CD14-positive monocyte (primary cell): Measurements from ENCODE around the gene KIFC3. TPM values are rescaled to one million over a fixed set of nuclear protein-coding genes. Genes with fewer than 3 reads are reported as not detected.

Experiments
- DNase-seq, 3 donors: peaks; one replicate each; pipeline ENCODE4 v3.0.0-alpha.2; 2011 to 2022
- H2AFZ ChIP-seq: 2 replicates; pipeline ENCODE4 v1.6.0; 2012; ENCODE audit warnings: mild to moderate bottlenecking, low read depth, low read length, inconsistent platforms; ENCODE audit not compliant: insufficient read depth, poor library complexity, severe bottlenecking
- H3K27ac ChIP-seq, 2 donors: 1 replicate in 1 of 2; 2 replicates in 1 of 2; pipeline ENCODE4 v1.5.1; 2012 to 2013; ENCODE audit warnings: low read length in 2 of 2, control low read depth in 1 of 2, inconsistent platforms in 1 of 2, low read depth in 1 of 2, mild to moderate bottlenecking in 1 of 2
- H3K27me3 ChIP-seq, 2 donors: one replicate each; pipeline versions ENCODE4 v1.6.0 to v1.6.1; 2011 to 2013; ENCODE audit warnings: low read length in 2 of 2; ENCODE audit not compliant: control insufficient read depth in 2 of 2, insufficient read depth in 2 of 2
- H3K36me3 ChIP-seq, 2 donors: replicated peaks in 1 of 2; 1 replicate in 1 of 2; 2 replicates in 1 of 2; pipeline versions ENCODE4 v1.5.1 to v1.6.1; 2012 to 2013; ENCODE audit warnings: low read length in 2 of 2, control low read depth in 1 of 2, inconsistent platforms in 1 of 2, mild to moderate bottlenecking in 1 of 2; ENCODE audit not compliant: insufficient read depth in 2 of 2, control insufficient read depth in 1 of 2
- H3K4me1 ChIP-seq, 2 donors: 1 replicate in 1 of 2; 2 replicates in 1 of 2; pipeline versions ENCODE4 v1.5.1 to v1.6.1; 2012 to 2013; ENCODE audit warnings: low read length in 2 of 2, control low read depth in 1 of 2, inconsistent platforms in 1 of 2, mild to moderate bottlenecking in 1 of 2, moderate library complexity in 1 of 2; ENCODE audit not compliant: insufficient read depth in 2 of 2, control insufficient read depth in 1 of 2
- H3K4me2 ChIP-seq: replicated peaks from 2 replicates; pipeline ENCODE3; 2012; ENCODE audit warnings: low read length, moderate library complexity, mild to moderate bottlenecking; ENCODE audit not compliant: poor library complexity, severe bottlenecking; ENCODE audit errors: extremely low read depth
- H3K4me3 ChIP-seq, 3 experiments: fragments of 200-600 bp in 1 of 3; sonication (generic) in 1 of 3; replicated peaks in 1 of 3; 1 replicate in 2 of 3; 2 replicates in 1 of 3; pipeline ENCODE4 v1.5.1; 2011 to 2013; ENCODE audit warnings: low read length in 3 of 3, mild to moderate bottlenecking in 3 of 3, control low read depth in 2 of 3, low read depth in 2 of 3, inconsistent platforms in 1 of 3, moderate library complexity in 1 of 3
- H3K79me2 ChIP-seq: 2 replicates; pipeline ENCODE4 v1.6.0; 2012; ENCODE audit warnings: mild to moderate bottlenecking, control low read depth, inconsistent platforms, low read length, moderate library complexity; ENCODE audit not compliant: insufficient read depth
- H3K9ac ChIP-seq: 2 replicates; pipeline ENCODE4 v1.6.0; 2017; ENCODE audit warnings: low read length, mild to moderate bottlenecking; ENCODE audit not compliant: insufficient read depth, poor library complexity, severe bottlenecking
- H3K9me3 ChIP-seq, 2 donors: replicated peaks in 1 of 2; 1 replicate in 1 of 2; 2 replicates in 1 of 2; pipeline versions ENCODE4 v1.5.1 to v1.6.1; 2012 to 2013; ENCODE audit warnings: low read length in 2 of 2, control low read depth in 1 of 2; ENCODE audit not compliant: control insufficient read depth in 1 of 2, insufficient read depth in 1 of 2
- H4K20me1 ChIP-seq: 2 replicates; pipeline ENCODE4 v1.6.0; 2012; ENCODE audit warnings: mild to moderate bottlenecking, low read length, control low read depth, moderate library complexity; ENCODE audit not compliant: insufficient read depth
- H3K27ac Mint-ChIP-seq, 7 donors: one replicate each; pipeline ENCODE4 v1.8.0; 2020; ENCODE audit warnings: mild to moderate bottlenecking in 7 of 7, mixed read lengths in 7 of 7, moderate library complexity in 6 of 7, inconsistent platforms in 2 of 7
- H3K27me3 Mint-ChIP-seq, 3 donors: one replicate each; pipeline ENCODE4 v1.8.0; 2021 to 2022; ENCODE audit warnings: low read depth in 3 of 3, mild to moderate bottlenecking in 3 of 3, mixed read lengths in 3 of 3, moderate library complexity in 3 of 3, inconsistent platforms in 1 of 3
- H3K36me3 Mint-ChIP-seq, 2 donors: one replicate each; pipeline ENCODE4 v1.8.0; 2020; ENCODE audit warnings: mixed read lengths in 2 of 2, inconsistent platforms in 1 of 2, mild to moderate bottlenecking in 1 of 2
- H3K4me1 Mint-ChIP-seq: one replicate; pipeline ENCODE4 v1.8.0; 2020; ENCODE audit warnings: mild to moderate bottlenecking, mixed read lengths
- H3K4me3 Mint-ChIP-seq, 2 donors: one replicate each; pipeline ENCODE4 v1.8.0; 2020; ENCODE audit warnings: mild to moderate bottlenecking in 2 of 2, mixed read lengths in 2 of 2, moderate library complexity in 1 of 2
- H3K9me3 Mint-ChIP-seq, 7 donors: one replicate each; pipeline ENCODE4 v1.8.0; 2020 to 2022; ENCODE audit warnings: mixed read lengths in 7 of 7, mild to moderate bottlenecking in 6 of 7, moderate library complexity in 6 of 7, inconsistent platforms in 2 of 7
- WGBS: methylation state at CpG from one replicate; pipeline ENCODE4 v1.1.5; 2013; ENCODE audit warnings: missing lambda C conversion rate; ENCODE audit not compliant: insufficient coverage; 5-methylcytosine and 5-hydroxymethylcytosine counted together
- intact Hi-C, 2 donors: fragments of 100-400 bp; cut with micrococcal nuclease; formaldehyde crosslinking; loops; one replicate each; pipeline versions ENCODE4 v1.15.0 to v1.15.1; 2023
- polyA plus RNA-seq, 3 donors: library from polyadenylated mRNA; depleted of rRNA in 1 of 3; unstranded in 2 of 3; stranded (reverse) in 1 of 3; fragments of 300-500 nt in 2 of 3; fragments of >200 nt in 1 of 3; fragmentation: Illumina TruSeq in 2 of 3; gene quantifications; 1 replicate in 2 of 3; 2 replicates in 1 of 3; pipeline ENCODE4 v1.2.3, GENCODE V29; 2012 to 2021
- TF ChIP-seq, protein P1 (sequence below): fragments of 200-600 bp; IDR thresholded peaks from one replicate; pipeline ENCODE4 v1.8.0; 2022; ENCODE audit warnings: antibody characterized with exemption, mild to moderate bottlenecking

The KIFC3 gene
- polyA plus RNA-seq, 3 donors = 0.24 to 1.7 TPM; not detected in 1

DNA sequence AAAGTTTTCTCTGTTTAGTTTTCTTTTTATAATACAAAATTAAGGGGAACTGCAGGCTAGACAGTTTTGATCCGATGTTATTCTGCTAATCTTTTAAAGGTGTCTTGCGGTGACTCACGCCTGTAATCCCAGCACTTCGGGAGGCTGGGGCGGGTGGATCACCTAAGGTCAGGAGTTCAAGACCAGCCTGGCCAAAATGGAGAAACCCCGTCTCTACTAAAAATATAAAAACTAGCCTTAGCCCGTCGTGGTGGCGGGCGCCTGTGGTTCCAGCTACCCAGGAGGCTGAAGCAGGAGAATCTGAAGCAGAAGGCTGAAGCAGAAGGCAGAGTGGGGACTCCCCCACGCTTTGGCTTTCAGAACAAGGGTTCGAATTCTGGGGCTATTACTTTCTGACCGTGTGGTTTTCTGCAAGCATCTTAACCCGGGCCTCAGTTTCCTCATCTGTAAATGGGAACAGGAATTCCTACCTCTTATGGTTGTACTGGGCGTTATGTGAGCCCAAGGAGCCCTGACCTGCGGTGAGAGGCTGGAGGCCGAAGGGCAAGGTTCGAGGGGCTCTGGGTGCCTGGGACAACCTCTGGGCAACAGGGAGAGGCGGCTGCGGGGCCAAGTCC, 67.9 kb downstream of the KIFC3 start:
- TF ChIP-seq, protein P1, sequence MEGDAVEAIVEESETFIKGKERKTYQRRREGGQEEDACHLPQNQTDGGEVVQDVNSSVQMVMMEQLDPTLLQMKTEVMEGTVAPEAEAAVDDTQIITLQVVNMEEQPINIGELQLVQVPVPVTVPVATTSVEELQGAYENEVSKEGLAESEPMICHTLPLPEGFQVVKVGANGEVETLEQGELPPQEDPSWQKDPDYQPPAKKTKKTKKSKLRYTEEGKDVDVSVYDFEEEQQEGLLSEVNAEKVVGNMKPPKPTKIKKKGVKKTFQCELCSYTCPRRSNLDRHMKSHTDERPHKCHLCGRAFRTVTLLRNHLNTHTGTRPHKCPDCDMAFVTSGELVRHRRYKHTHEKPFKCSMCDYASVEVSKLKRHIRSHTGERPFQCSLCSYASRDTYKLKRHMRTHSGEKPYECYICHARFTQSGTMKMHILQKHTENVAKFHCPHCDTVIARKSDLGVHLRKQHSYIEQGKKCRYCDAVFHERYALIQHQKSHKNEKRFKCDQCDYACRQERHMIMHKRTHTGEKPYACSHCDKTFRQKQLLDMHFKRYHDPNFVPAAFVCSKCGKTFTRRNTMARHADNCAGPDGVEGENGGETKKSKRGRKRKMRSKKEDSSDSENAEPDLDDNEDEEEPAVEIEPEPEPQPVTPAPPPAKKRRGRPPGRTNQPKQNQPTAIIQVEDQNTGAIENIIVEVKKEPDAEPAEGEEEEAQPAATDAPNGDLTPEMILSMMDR = no peak
- H3K4me3 ChIP-seq = peak overlapping the region; percentile 79 to 93 (median 87)
- Mint-ChIP-seq H3K27me3 (peaks cover 0 to 3% (median 2%) of the 10 kb centered on the region in 3 donors), H3K4me3 (peak overlapping the region; percentile 96 to 99), H3K36me3 (peaks cover 9 to 10% of the 10 kb centered on the region in 2 donors), H3K27ac (peak overlapping the region; percentile 84 to 98 (median 95)), H3K9me3 (peaks cover 0 to 8% (median 0%) of the 10 kb centered on the region in 7 donors), H3K4me1 (peaks cover 21% of the 10 kb centered on the region)
- no peaks in the 10 kb centered on the region for H3K36me3 ChIP-seq
- H3K9ac ChIP-seq = peak overlapping the region; percentile 79
- H3K27me3 ChIP-seq = no peaks in the 10 kb centered on the region
- intact Hi-C loops = loop anchor here (5.0 to 10.0 kb wide), 5 partner anchors 37 to 430 kb away; partner anchors contain the start of genes CFAP20 (in 1 of the 2), DRC7 (in 1 of the 2) and POLR2C (in 1 of the 2)
- DNase-seq = no peak
- H3K79me2 ChIP-seq = no peaks in the 10 kb centered on the region
- H3K4me2 ChIP-seq = peak overlapping the region; percentile 90
- peaks cover 22 to 26% of the 10 kb centered on the region in 2 donors for H3K4me1 ChIP-seq
- 27% methylated on average over 11 of the region's 20 CpGs for WGBS
- peak overlapping the region; percentile 98 for H2AFZ ChIP-seq
- no peaks in the 10 kb centered on the region for H3K9me3 ChIP-seq
- H4K20me1 ChIP-seq = no peaks in the 10 kb centered on the region
- H3K27ac ChIP-seq = peak overlapping the region; percentile 41 to 88

DNA sequence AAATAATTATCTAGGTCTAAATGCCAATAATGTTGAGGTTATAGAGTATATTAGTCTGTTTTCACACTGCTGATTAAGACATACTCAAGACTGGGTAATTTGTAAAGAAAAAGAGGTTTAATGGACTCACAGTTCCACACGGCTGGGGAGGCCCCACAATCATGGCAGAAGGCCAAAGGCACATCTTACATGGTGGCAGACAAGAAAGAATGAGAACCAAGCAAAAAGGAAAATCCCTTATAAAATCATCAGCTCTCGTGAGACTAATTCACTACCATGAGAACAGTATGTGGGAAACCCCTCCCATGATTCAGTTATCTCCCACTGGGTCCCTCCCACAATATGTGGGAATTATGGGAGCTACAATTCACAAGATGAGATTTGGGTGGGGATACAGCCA, 69.6 kb downstream of the KIFC3 start:
- WGBS = no CpG with 5 or more reads among the region's 2 CpGs
- Mint-ChIP-seq H3K4me1 (peaks cover 21% of the 10 kb centered on the region), H3K27me3 (peaks cover 0 to 3% (median under 1%) of the 10 kb centered on the region in 3 donors), H3K27ac (peak overlapping the region in 3 of 7 donors; percentile 15 to 62 (median 46)), H3K9me3 (peaks cover 0 to 8% (median 0%) of the 10 kb centered on the region in 7 donors), H3K4me3 (no peak overlapping the region), H3K36me3 (peaks cover 2 to 5% of the 10 kb centered on the region in 2 donors)
- intact Hi-C loops = loop anchor here (5.0 to 10.0 kb wide), 5 partner anchors 35 to 428 kb away; partner anchors contain the start of genes CFAP20 (in 1 of the 2), DRC7 (in 1 of the 2) and POLR2C (in 1 of the 2)
- TF ChIP-seq, protein P1 = no peak
- no peaks in the 10 kb centered on the region for H4K20me1 ChIP-seq
- H3K27me3 ChIP-seq = no peaks in the 10 kb centered on the region
- no peaks in the 10 kb centered on the region for H3K9me3 ChIP-seq
- H3K4me3 ChIP-seq = no peak overlapping the region
- DNase-seq = peak in 1 of 3 donors; percentile 30
- H2AFZ ChIP-seq = no peak overlapping the region
- H3K36me3 ChIP-seq = no peaks in the 10 kb centered on the region
- H3K4me1 ChIP-seq = peaks cover 22 to 26% of the 10 kb centered on the region in 2 donors
- no peak overlapping the region for H3K9ac ChIP-seq
- H3K79me2 ChIP-seq = no peaks in the 10 kb centered on the region
- H3K27ac ChIP-seq = no peak overlapping the region
- H3K4me2 ChIP-seq = no peak overlapping the region
